Keratinocyte (primary cell): ENCODE data around the gene ANKZF1.

Experiments used
- CTCF ChIP-seq, 3 experiments: IDR thresholded peaks in 1 of 3; conservative IDR thresholded peaks in 1 of 3; optimal IDR thresholded peaks in 1 of 3; 2 replicates in 2 of 3; 3 replicates in 1 of 3; pipeline versions ENCODE3 to v1.5.1; 2011; ENCODE audit warnings: low read length in 3 of 3, mild to moderate bottlenecking in 3 of 3, moderate library complexity in 2 of 3, control low read depth in 1 of 3, inconsistent platforms in 1 of 3; ENCODE audit not compliant: insufficient read depth in 2 of 3; ENCODE audit errors: extremely low read depth in 1 of 3
- EZH2 ChIP-seq: IDR thresholded peaks from one replicate; pipeline ENCODE4 v1.6.1; 2012; ENCODE audit warnings: inconsistent platforms, mild to moderate bottlenecking, low read length, moderate library complexity

GRCh38 chr2:219246559-219246958 lies 17.0 kb downstream of the ANKZF1 start:
- no peak for TF ChIP-seq EZH2
- no peak for TF ChIP-seq CTCF (optimal IDR thresholded peaks at IDR 0.05 in 1 of 3, IDR thresholded peaks at IDR 0.05 in 1 of 3, conservative IDR thresholded peaks at IDR 0.05 in 1 of 3; ENCODE audit: extremely low read depth in 1 of 3, insufficient read depth in 2 of 3, low read length in 3 of 3)
